Hematopoietic multipotent progenitor cell treated with erythropoietin and hydrocortisone succinate and interleukin-3 and kit ligand, for 6 days (in vitro differentiated cells): ENCODE data around the gene ADAM30.

Experiments
- DNase-seq: peaks from one replicate; pipeline ENCODE4 v3.0.0-alpha.2; 2015

ADAM30 gene

GRCh38 chr1:119906927-119907652, 10.8 kb upstream of the ADAM30 start:
- no peak for DNase-seq

- no peak for DNase-seq
These were observed 7.1 kb upstream of the ADAM30 start for GRCh38 chr1:119903443-119903835.

- no peak for DNase-seq
These were observed 6.6 kb upstream of the ADAM30 start for GRCh38 chr1:119902775-119903442.

GRCh38 chr1:119898981-119899720, 2.8 kb upstream of the ADAM30 start:
- DNase-seq: no peak

- DNase-seq: no peak
These were observed 2.2 kb upstream of the ADAM30 start for GRCh38 chr1:119898530-119898929.

GRCh38 chr1:119895102-119895501, 1.2 kb downstream of the ADAM30 start:
- DNase-seq: no peak

- DNase-seq: no peak
These were observed 2.3 kb downstream of the ADAM30 start for GRCh38 chr1:119893827-119894700.

GRCh38 chr1:119893238-119893791, 3.0 kb downstream of the ADAM30 start:
- DNase-seq: peak; percentile 61

- peak; percentile 82 for DNase-seq
These were observed 4.9 kb downstream of the ADAM30 start for GRCh38 chr1:119891386-119891785.

- no peak for DNase-seq
These were observed 7.8 kb downstream of the ADAM30 start for GRCh38 chr1:119888476-119888875.

GRCh38 chr1:119887427-119887826, 8.9 kb downstream of the ADAM30 start:
- DNase-seq: no peak

GRCh38 chr1:119885903-119886783, 10.2 kb downstream of the ADAM30 start:
- peak; percentile 77 for DNase-seq

- DNase-seq: peak; percentile 40
These were observed 11.6 kb downstream of the ADAM30 start for GRCh38 chr1:119884711-119885110.

- no peak for DNase-seq
These were observed 12.5 kb downstream of the ADAM30 start for GRCh38 chr1:119883826-119884225.

- peak; percentile 30 for DNase-seq
These were observed 13.9 kb downstream of the ADAM30 start for GRCh38 chr1:119882132-119883049.

GRCh38 chr1:119879510-119880434, 16.5 kb downstream of the ADAM30 start:
- DNase-seq: peak; percentile 68

GRCh38 chr1:119878171-119878570, 18.1 kb downstream of the ADAM30 start:
- no peak for DNase-seq

GRCh38 chr1:119874186-119874585, 22.1 kb downstream of the ADAM30 start:
- DNase-seq: peak; percentile 96
